Anterior cingulate cortex (tissue), 58 donors: ENCODE data around the gene TEPSIN.

Experiments used
- DNase-seq, 58 donors: peaks; one replicate each; lab custom pipeline; 2025; lab: John Stamatoyannopoulos, UW

The TEPSIN gene

GRCh38 chr17:81222906-81223761 lies 15.7 kb downstream of the TEPSIN start, which contains the start of gene CEP131:
TSS of gene CEP131 (minus strand) at chr17:81222965. CDS start at chr17:81220056, 2,909 bp downstream.
- peak; percentile 76 to 99 (median 97) for DNase-seq

GRCh38 chr17:81222620-81222905 lies 16.3 kb downstream of the TEPSIN start:
- no peak for DNase-seq

- DNase-seq: no peak
Observed at GRCh38 chr17:81221842-81222619, 16.8 kb downstream of the TEPSIN start.

DNA sequence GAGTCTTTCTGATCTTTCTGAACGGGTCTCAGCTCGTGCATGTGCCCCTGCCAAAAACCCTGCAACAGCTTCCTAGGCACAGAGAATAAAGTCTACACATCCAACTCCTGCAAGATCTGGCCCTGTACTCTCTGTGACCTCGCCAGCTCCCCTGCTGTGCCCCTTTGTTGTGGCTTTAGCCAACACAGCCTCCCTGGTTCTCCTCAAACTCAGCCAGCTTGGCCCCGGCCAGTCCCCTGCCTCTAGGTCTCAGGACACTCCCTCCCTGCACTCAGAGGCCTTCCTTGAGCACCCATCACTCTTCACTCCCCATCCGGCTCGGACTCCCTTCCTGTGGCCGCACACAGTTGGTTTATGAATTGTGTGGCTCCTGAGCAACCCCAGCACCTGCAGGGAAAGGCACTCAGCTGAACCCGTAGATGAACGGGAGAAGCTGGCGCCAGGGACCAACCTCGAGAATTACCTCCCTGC lies 17.4 kb downstream of the TEPSIN start:
- DNase-seq: no peak

GRCh38 chr17:81219476-81220180 lies 19.2 kb downstream of the TEPSIN start:
- no peak for DNase-seq

GRCh38 chr17:81218991-81219390 lies 19.9 kb downstream of the TEPSIN start:
- DNase-seq: no peak

- DNase-seq: no peak
Observed at GRCh38 chr17:81218459-81218858, 20.4 kb downstream of the TEPSIN start.

DNA sequence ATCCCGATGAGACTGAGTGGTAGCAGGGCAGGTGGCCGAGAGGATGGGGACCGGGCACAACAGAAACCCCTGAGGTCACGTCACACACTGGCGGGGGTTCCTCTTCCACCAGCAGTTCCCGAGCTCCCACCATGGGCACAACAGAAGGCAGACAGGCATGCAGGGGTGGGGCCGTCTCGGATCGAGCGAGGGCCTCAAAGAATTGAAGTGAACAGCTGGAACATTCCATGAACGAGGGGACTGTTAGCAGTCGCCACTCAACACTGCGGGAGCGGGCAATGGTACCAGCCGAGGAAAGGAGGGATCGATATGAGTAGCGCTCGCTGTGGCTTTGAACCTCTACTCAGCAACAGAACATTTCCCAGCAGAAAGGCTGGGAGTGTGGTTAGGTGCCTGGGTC lies 21.4 kb downstream of the TEPSIN start:
- no peak for DNase-seq

- DNase-seq: no peak
Observed at GRCh38 chr17:81213978-81214377, 24.9 kb downstream of the TEPSIN start.

- no peak for DNase-seq
Observed at GRCh38 chr17:81212365-81212764, 26.5 kb downstream of the TEPSIN start.

GRCh38 chr17:81210868-81211267 lies 28.0 kb downstream of the TEPSIN start:
- no peak for DNase-seq

DNA sequence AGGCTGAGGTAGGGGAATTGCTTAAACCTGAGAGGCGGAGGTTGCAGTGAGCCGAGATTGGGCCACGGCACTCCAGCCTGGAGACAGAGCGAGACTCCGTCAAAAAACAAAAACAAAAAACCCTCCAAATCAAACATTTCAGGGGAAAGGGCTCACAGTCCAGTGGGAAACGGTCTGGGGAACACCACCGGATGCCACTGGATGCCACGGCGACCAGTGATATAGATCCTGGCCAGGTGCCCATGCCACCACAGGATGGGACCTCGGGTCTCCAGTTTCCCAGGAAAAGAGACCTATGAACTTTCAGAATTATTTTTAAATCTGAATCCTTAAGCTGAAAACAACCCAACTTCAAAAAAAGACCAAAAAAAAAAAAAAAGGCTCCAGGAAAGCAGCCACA lies 28.4 kb downstream of the TEPSIN start:
- no peak for DNase-seq

GRCh38 chr17:81209141-81209540 lies 29.7 kb downstream of the TEPSIN start:
- no peak for DNase-seq

DNA sequence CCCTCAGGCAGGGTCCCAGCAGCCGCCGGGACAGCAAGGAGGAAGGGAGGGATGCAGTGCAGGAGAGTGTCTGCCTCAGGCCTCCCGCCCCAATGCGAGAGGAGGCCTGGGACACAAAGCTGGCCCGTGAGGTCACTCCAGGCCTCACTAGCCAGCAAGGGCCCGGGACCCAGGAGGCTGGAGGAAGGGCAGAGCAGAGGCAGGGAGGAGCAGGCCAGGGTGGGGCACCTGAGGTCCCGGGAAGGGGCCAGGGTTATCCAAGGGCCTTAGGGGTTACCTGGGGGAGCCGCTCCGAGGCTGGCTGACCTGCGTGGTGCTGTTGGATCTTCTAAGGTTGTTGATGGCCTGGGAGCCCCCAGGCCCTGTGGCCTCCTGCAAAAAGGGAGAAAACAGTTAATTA lies 30.2 kb downstream of the TEPSIN start:
- no peak for DNase-seq

DNA sequence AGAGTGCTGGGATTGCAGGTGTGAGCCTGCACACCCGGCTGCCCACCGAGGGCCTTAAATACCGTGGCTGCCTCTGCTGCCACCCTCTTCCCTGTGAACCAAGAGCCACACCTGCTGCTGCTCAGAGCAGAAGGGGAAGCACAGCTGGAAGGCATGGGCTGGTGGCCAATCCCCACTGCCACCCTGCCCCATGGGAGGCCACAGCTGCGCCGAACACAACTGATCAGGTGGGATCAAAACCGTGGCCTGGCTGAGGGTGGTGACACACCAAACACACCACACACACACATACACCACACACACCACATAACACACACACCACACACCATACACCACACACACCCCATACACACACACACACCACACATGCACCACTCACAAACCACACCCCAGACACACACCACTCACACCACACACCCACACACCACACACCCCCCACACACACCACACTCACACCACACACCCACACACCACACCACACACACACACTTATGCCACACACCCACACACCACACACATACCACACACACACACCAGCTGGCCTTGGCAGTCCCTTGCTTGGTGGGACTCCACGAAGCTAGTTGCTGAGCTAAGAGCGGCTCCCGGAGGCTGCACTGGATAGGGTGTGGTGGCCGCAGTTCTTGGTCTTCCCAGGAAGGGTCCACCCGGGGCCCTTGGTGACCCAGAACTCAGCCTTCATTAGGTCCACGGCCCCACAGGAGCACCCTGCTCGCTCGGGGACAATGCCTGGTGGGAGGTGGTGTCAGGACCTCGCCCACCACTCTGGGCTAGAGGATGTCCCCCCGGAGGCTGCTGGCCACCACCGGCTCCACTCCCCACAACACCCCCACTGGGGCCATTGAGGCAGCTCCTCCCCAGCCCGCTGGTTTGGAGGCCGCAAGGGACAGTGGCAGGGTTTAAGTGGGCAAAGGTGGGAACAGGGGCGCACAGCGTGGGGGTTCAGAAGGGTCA lies 31.0 kb downstream of the TEPSIN start:
- DNase-seq: no peak

- DNase-seq: no peak
Observed at GRCh38 chr17:81206657-81207056, 32.2 kb downstream of the TEPSIN start.

GRCh38 chr17:81206166-81206565 lies 32.7 kb downstream of the TEPSIN start:
- no peak for DNase-seq

- no peak for DNase-seq
Observed at GRCh38 chr17:81204578-81204977, 34.3 kb downstream of the TEPSIN start.

- no peak for DNase-seq
Observed at GRCh38 chr17:81203136-81203535, 35.7 kb downstream of the TEPSIN start.

GRCh38 chr17:81202318-81202717 lies 36.5 kb downstream of the TEPSIN start:
- no peak for DNase-seq
